ENCODE results near the gene HACL1. TPM values are rescaled to one million over a fixed set of nuclear protein-coding genes. Genes with fewer than 3 reads are reported as not detected.
"Not testable (repeated sequence)": the region's sequence is repeated elsewhere in the genome, so short reads cannot be mapped to it uniquely, and the experiment has no call there.

The HACL1 gene
- total RNA-seq, 1 experiment from 2014 or later: 28.7 TPM

GRCh38 chr3:15629860-15630597 lies 28.7 kb upstream of the HACL1 start:
- H3K27ac ChIP-seq: peak overlapping the region; percentile 79
- CTCF ChIA-PET: interaction anchor here (1.7 kb wide), 1 partner anchor 182 kb away, joined by 3 read pairs; no protein-coding TSS in a partner anchor
- H3K4me1 ChIP-seq (replicated peaks; ENCODE audit: insufficient read depth): peaks cover 54% of the 10 kb centered on the region
- H2AFZ ChIP-seq: no peak overlapping the region
- H3K27me3 ChIP-seq (ENCODE audit: insufficient read depth, low read depth): no peaks in the 10 kb centered on the region
- DNase-seq: peak; percentile 57 to 60
- no peaks in the 10 kb centered on the region for H3K36me3 ChIP-seq (ENCODE audit: low read depth)
- POLR2A ChIA-PET (ENCODE audit: unreplicated experiment): interaction anchor here (0.5 kb wide), 1 partner anchor 13 kb away, joined by 14 read pairs; no protein-coding TSS in a partner anchor
- intact Hi-C loops (cut with micrococcal nuclease; ENCODE audit: unreplicated experiment): loop anchor here (1.0 to 10.0 kb wide), 5 partner anchors 37 to 637 kb away; partner anchors contain the start of gene OXNAD1
- TF ChIP-seq CTCF (conservative IDR thresholded peaks at IDR 0.05) (peak; percentile 79), EZH2 (IDR thresholded peaks at IDR 0.05; ENCODE audit: low read depth) (no peak)
- H3K4me3 ChIP-seq: peak overlapping the region; percentile 15; the same call in 1 of the 2 replicates
- no TSS peak for BruUV-seq (replicated peaks)
- H3K9me2 ChIP-seq (ENCODE audit: insufficient read depth): no peaks in the 10 kb centered on the region
- H4K20me1 ChIP-seq (ENCODE audit: insufficient read depth): no peaks in the 10 kb centered on the region
- no peaks in the 10 kb centered on the region for H3K9me3 ChIP-seq (ENCODE audit: insufficient read depth, low read depth)
- H3K4me2 ChIP-seq: peak overlapping the region; percentile 64
- H3F3A ChIP-seq (ENCODE audit: insufficient read depth, low read depth): peaks cover 32% of the 10 kb centered on the region
- H3K79me2 ChIP-seq (ENCODE audit: low read depth): no peaks in the 10 kb centered on the region; the same call in 1 of the 2 replicates

GRCh38 chr3:15628967-15629366 lies 27.6 kb upstream of the HACL1 start:
- H3K4me3 ChIP-seq: no peak overlapping the region
- H3K4me2 ChIP-seq: no peak overlapping the region
- ChIA-PET CTCF (interaction anchor here (0.7 kb wide), 1 partner anchor 168 kb away, joined by 3 read pairs; no protein-coding TSS in a partner anchor), POLR2A (ENCODE audit: unreplicated experiment) (no interaction called here)
- H3K36me3 ChIP-seq (ENCODE audit: low read depth): no peaks in the 10 kb centered on the region
- no peak for DNase-seq
- no peaks in the 10 kb centered on the region for H3K9me3 ChIP-seq (ENCODE audit: insufficient read depth, low read depth)
- intact Hi-C loops (cut with micrococcal nuclease; ENCODE audit: unreplicated experiment): no loop called here
- no peaks in the 10 kb centered on the region for H3K27me3 ChIP-seq (ENCODE audit: insufficient read depth, low read depth)
- no peak overlapping the region for H2AFZ ChIP-seq
- TF ChIP-seq CTCF (conservative IDR thresholded peaks at IDR 0.05): no peak
- BruUV-seq (replicated peaks): no TSS peak
- H4K20me1 ChIP-seq (ENCODE audit: insufficient read depth): no peaks in the 10 kb centered on the region
- H3K9me2 ChIP-seq (ENCODE audit: insufficient read depth): no peaks in the 10 kb centered on the region
- H3K27ac ChIP-seq: no peak overlapping the region
- H3F3A ChIP-seq (ENCODE audit: insufficient read depth, low read depth): peaks cover 22% of the 10 kb centered on the region
- peaks cover 43% of the 10 kb centered on the region for H3K4me1 ChIP-seq (replicated peaks; ENCODE audit: insufficient read depth)
- no peaks in the 10 kb centered on the region for H3K79me2 ChIP-seq (ENCODE audit: low read depth)

GRCh38 chr3:15623535-15624440 lies 22.4 kb upstream of the HACL1 start:
- no peak for TF ChIP-seq CTCF (conservative IDR thresholded peaks at IDR 0.05)
- no peak for TF ChIP-seq EZH2 (IDR thresholded peaks at IDR 0.05; ENCODE audit: low read depth)
- intact Hi-C loops (cut with micrococcal nuclease; ENCODE audit: unreplicated experiment): no loop called here
- no peaks in the 10 kb centered on the region for H3F3A ChIP-seq (ENCODE audit: insufficient read depth, low read depth)
- H3K4me1 ChIP-seq (replicated peaks; ENCODE audit: insufficient read depth): no peaks in the 10 kb centered on the region
- H3K79me2 ChIP-seq (ENCODE audit: low read depth): no peaks in the 10 kb centered on the region
- no peaks in the 10 kb centered on the region for H3K9me2 ChIP-seq (ENCODE audit: insufficient read depth)
- no peak for DNase-seq
- H4K20me1 ChIP-seq (ENCODE audit: insufficient read depth): no peaks in the 10 kb centered on the region
- no peaks in the 10 kb centered on the region for H3K27me3 ChIP-seq (ENCODE audit: insufficient read depth, low read depth)
- no peak overlapping the region for H3K27ac ChIP-seq
- peaks cover 15% of the 10 kb centered on the region; the same call in 1 of the 2 replicates for H3K9me3 ChIP-seq (ENCODE audit: insufficient read depth, low read depth)
- no peak overlapping the region for H3K4me2 ChIP-seq
- H3K36me3 ChIP-seq (ENCODE audit: low read depth): no peaks in the 10 kb centered on the region
- ChIA-PET POLR2A (ENCODE audit: unreplicated experiment) (no interaction called here), CTCF (no interaction called here)
- no TSS peak for BruUV-seq (replicated peaks)
- H3K4me3 ChIP-seq: no peak overlapping the region
- H2AFZ ChIP-seq: no peak overlapping the region

GRCh38 chr3:15619659-15620464 lies 18.5 kb upstream of the HACL1 start:
- CTCF ChIA-PET; BruUV-seq (replicated peaks): not testable (repeated sequence)

More at GRCh38 chr3:15619659-15620464, 18.5 kb upstream of the HACL1 start:
- H3K79me2 ChIP-seq (ENCODE audit: low read depth); H3K36me3 ChIP-seq (ENCODE audit: low read depth); H3K27ac ChIP-seq; H3K27me3 ChIP-seq (ENCODE audit: insufficient read depth, low read depth); H4K20me1 ChIP-seq (ENCODE audit: insufficient read depth); H3F3A ChIP-seq (ENCODE audit: insufficient read depth, low read depth); intact Hi-C loops (cut with micrococcal nuclease; ENCODE audit: unreplicated experiment); H3K4me3 ChIP-seq; H3K4me1 ChIP-seq (replicated peaks; ENCODE audit: insufficient read depth); H3K9me2 ChIP-seq (ENCODE audit: insufficient read depth); H2AFZ ChIP-seq; H3K4me2 ChIP-seq; DNase-seq: not testable (repeated sequence)
- peaks cover 15% of the 10 kb centered on the region; the same call in 1 of the 2 replicates for H3K9me3 ChIP-seq (ENCODE audit: insufficient read depth, low read depth)
- POLR2A ChIA-PET (ENCODE audit: unreplicated experiment): interaction anchor here (0.6 kb wide), 1 partner anchor 13 kb away, joined by 4 read pairs; no protein-coding TSS in a partner anchor

Measured in PC-9 (cell line).